ENCODE data around the gene OR10H5.

The OR10H5 gene

GRCh38 chr19:15846923-15847322 lies 59.5 kb downstream of the OR10H5 start:
- DNase-seq (ENCODE audit: low read depth), result no peak

- no peak for DNase-seq (ENCODE audit: low read depth)
These were observed 62.9 kb downstream of the OR10H5 start for GRCh38 chr19:15850385-15850784.
